HepG2 (cell line): Measurements from ENCODE around the gene KDM7A. TPM values are rescaled to one million over a fixed set of nuclear protein-coding genes. Genes with fewer than 3 reads are reported as not detected.

ENCODE experiments used
- ATAC-seq: fragments of 200-7000 bp; cut with Tn5 transposase; 3 replicates; pipeline ENCODE4 v1.9.1; 2020; ENCODE audit warnings: mild to moderate bottlenecking, moderate library complexity
- BruUV-seq: library from RNA; stranded (reverse); fragments of 400-500 nt; replicated peaks from 2 replicates; lab custom pipeline; 2021; lab: Mats Ljungman, UMichigan
- CTCF ChIA-PET: fragments of 300-600 bp; formaldehyde crosslinking; extraction: SDS; loops from one replicate; lab custom pipeline; 2021; ENCODE audit warnings: low total read pairs, inconsistent platforms, low intra/inter-chr PET ratio; lab: Yijun Ruan, JAX
- POLR2A ChIA-PET: fragments of 350-600 bp; sonication (Branson Sonifier 250); formaldehyde crosslinking; loops from one replicate; lab custom pipeline; 2020; ENCODE audit warnings: antibody characterized with exemption, inconsistent platforms; lab: Yijun Ruan, JAX
- DNase-seq: peaks from one replicate; pipeline ENCODE4 v3.0.0-alpha.2; 2015; ENCODE audit warnings: low spot score
- FAIRE-seq: peaks from 3 replicates; lab custom pipeline; 2011; peaks lifted over from hg19 to GRCh38; lab: Jason Lieb, UNC
- H2AFZ ChIP-seq: one replicate; pipeline ENCODE4 v1.6.1; 2011; ENCODE audit warnings: low read length, inconsistent platforms
- H3K27ac ChIP-seq: fragments of 300-600 bp; 3 replicates; pipeline ENCODE4 v1.8.0; 2011; ENCODE audit warnings: mixed run types, mild to moderate bottlenecking, mixed read lengths, low read length, inconsistent platforms; ENCODE audit not compliant: insufficient read depth; ENCODE audit errors: extremely low read length
- H3K27me3 ChIP-seq, 2 experiments: fragments of 200-600 bp in 1 of 2; 2 replicates in 1 of 2; 3 replicates in 1 of 2; pipeline versions ENCODE4 v1.6.0 to v1.8.0; 2011; ENCODE audit warnings: low read length in 2 of 2, mild to moderate bottlenecking in 2 of 2, moderate library complexity in 2 of 2, inconsistent platforms in 1 of 2; ENCODE audit not compliant: insufficient read depth in 2 of 2, control insufficient read depth in 1 of 2
- H3K36me3 ChIP-seq, 2 experiments: fragments of 200-600 bp in 1 of 2; replicated peaks in 1 of 2; 2 replicates in 1 of 2; 3 replicates in 1 of 2; pipeline versions ENCODE4 v1.5.1 to v1.8.0; 2011; ENCODE audit warnings: low read length in 2 of 2, inconsistent platforms in 1 of 2; ENCODE audit not compliant: insufficient read depth in 2 of 2, control insufficient read depth in 1 of 2
- H3K4me1 ChIP-seq: 2 replicates; pipeline ENCODE4 v1.5.1; 2012; ENCODE audit warnings: low read length, inconsistent platforms; ENCODE audit not compliant: insufficient read depth
- H3K4me2 ChIP-seq: 2 replicates; pipeline ENCODE4 v1.6.0; 2011; ENCODE audit warnings: low read depth, low read length, inconsistent platforms
- H3K4me3 ChIP-seq, 3 experiments: fragments of 200-600 bp in 1 of 3; sonication (generic), shearing (Covaris generic) in 1 of 3; replicated peaks in 1 of 3; 2 replicates each; pipeline ENCODE4 v1.5.1; 2011 to 2016; ENCODE audit warnings: low read length in 3 of 3, inconsistent platforms in 2 of 3, low read depth in 2 of 3, mild to moderate bottlenecking in 2 of 3, control low read depth in 1 of 3, mixed read lengths in 1 of 3; ENCODE audit not compliant: insufficient read depth in 1 of 3
- H3K79me2 ChIP-seq: one replicate; pipeline ENCODE4 v1.6.1; 2011; ENCODE audit warnings: low read length, inconsistent platforms; ENCODE audit not compliant: insufficient read depth
- H3K9ac ChIP-seq: 2 replicates; pipeline ENCODE4 v1.6.0; 2011; ENCODE audit warnings: mild to moderate bottlenecking, low read depth, low read length, inconsistent platforms; ENCODE audit not compliant: insufficient read depth
- H3K9me3 ChIP-seq: 2 replicates; pipeline ENCODE4 v1.5.1; 2012; ENCODE audit warnings: mild to moderate bottlenecking, low read length
- H4K20me1 ChIP-seq: 2 replicates; pipeline ENCODE4 v1.6.0; 2011; ENCODE audit warnings: inconsistent platforms, mild to moderate bottlenecking, low read length, moderate library complexity; ENCODE audit not compliant: insufficient read depth
- NCOA5 ChIP-seq: sonication (generic); formaldehyde crosslinking; IDR thresholded peaks from 2 replicates; pipeline ENCODE4 v1.4.0; 2020; ENCODE audit warnings: missing genetic modification reagents
- NFATC3 ChIP-seq: sonication (generic); formaldehyde crosslinking; IDR thresholded peaks from 2 replicates; pipeline ENCODE4 v1.5.1; 2020; ENCODE audit warnings: mild to moderate bottlenecking, missing genetic modification reagents
- NFYB ChIP-seq: sonication (generic); formaldehyde crosslinking; IDR thresholded peaks from 2 replicates; pipeline ENCODE4 v1.4.0; 2020; ENCODE audit warnings: missing genetic modification reagents
- RBFOX2 ChIP-seq: fragments of 200-400 bp; formaldehyde crosslinking; IDR thresholded peaks from 2 replicates; pipeline ENCODE4 v1.6.1; 2017; ENCODE audit warnings: low read depth, mild to moderate bottlenecking, low read length
- SMAD1 ChIP-seq: sonication (generic); formaldehyde crosslinking; IDR thresholded peaks from 2 replicates; pipeline ENCODE4 v1.4.0; 2020; ENCODE audit warnings: missing genetic modification reagents, low read depth, mild to moderate bottlenecking, borderline replicate concordance
- SNAI1 ChIP-seq: sonication (generic); formaldehyde crosslinking; IDR thresholded peaks from 2 replicates; pipeline ENCODE4 v1.5.0; 2020; ENCODE audit warnings: mild to moderate bottlenecking, missing genetic modification reagents, borderline replicate concordance
- ZC3H4 ChIP-seq: sonication (generic); formaldehyde crosslinking; IDR thresholded peaks from 2 replicates; pipeline ENCODE4 v1.4.0; 2020; ENCODE audit warnings: missing genetic modification reagents, borderline replicate concordance
- ZNF891 ChIP-seq: sonication (generic); formaldehyde crosslinking; IDR thresholded peaks from 2 replicates; pipeline ENCODE4 v1.5.0; 2020; ENCODE audit warnings: mild to moderate bottlenecking, missing genetic modification reagents
- WGBS: methylation state at CpG from one replicate; pipeline ENCODE4 v1.1.6; 2017; ENCODE audit warnings: low lambda C conversion rate; 5-methylcytosine and 5-hydroxymethylcytosine counted together
- in situ Hi-C: cut with HindIII; loops from 2 replicates; pipeline ENCODE4 v1.10.0; 2017; ENCODE audit warnings: low pct_unique_long_range_greater_than_20kb; ENCODE audit not compliant: extremely low pct_ligation_motif_present
- intact Hi-C: fragments of 100-400 bp; cut with micrococcal nuclease; formaldehyde crosslinking; loops from one replicate; pipeline ENCODE4 v1.10.0; 2022; ENCODE audit not compliant: unreplicated experiment
- polyA plus RNA-seq, 8 experiments: library from polyadenylated mRNA; depleted of rRNA in 3 of 8; stranded (reverse) in 7 of 8; unstranded in 1 of 8; fragments of >200 nt; fragmentation: Illumina TruSeq in 4 of 8; extraction: Trizol in 4 of 8; gene quantifications; 2 replicates each; pipeline versions ENCODE4 v1.2.1 to v1.2.3, GENCODE V29; 2011 to 2016; ENCODE audit warnings: low read depth in 4 of 8, missing spikeins in 1 of 8, mixed read lengths in 1 of 8; ENCODE audit not compliant: insufficient read depth in 1 of 8
- total RNA-seq, 5 experiments: library from RNA; depleted of rRNA; stranded (reverse); fragments of >200 nt; fragmentation: Illumina TruSeq; extraction: Trizol; gene quantifications; 2 replicates each; pipeline ENCODE4 v1.2.3, GENCODE V29; 2016; ENCODE audit warnings: low read depth in 1 of 5
- TF ChIP-seq, protein P1 (sequence below): sonication (generic); formaldehyde crosslinking; IDR thresholded peaks from 2 replicates; pipeline ENCODE4 v1.4.0; 2020; ENCODE audit warnings: missing genetic modification reagents

The KDM7A gene
- total and polyA plus RNA-seq, 2 of the 13 experiments (the other 11 are each of a cell fraction or from before 2014, with no cell fraction given), result 10.8 to 16.8 TPM

- TF ChIP-seq, protein P1, sequence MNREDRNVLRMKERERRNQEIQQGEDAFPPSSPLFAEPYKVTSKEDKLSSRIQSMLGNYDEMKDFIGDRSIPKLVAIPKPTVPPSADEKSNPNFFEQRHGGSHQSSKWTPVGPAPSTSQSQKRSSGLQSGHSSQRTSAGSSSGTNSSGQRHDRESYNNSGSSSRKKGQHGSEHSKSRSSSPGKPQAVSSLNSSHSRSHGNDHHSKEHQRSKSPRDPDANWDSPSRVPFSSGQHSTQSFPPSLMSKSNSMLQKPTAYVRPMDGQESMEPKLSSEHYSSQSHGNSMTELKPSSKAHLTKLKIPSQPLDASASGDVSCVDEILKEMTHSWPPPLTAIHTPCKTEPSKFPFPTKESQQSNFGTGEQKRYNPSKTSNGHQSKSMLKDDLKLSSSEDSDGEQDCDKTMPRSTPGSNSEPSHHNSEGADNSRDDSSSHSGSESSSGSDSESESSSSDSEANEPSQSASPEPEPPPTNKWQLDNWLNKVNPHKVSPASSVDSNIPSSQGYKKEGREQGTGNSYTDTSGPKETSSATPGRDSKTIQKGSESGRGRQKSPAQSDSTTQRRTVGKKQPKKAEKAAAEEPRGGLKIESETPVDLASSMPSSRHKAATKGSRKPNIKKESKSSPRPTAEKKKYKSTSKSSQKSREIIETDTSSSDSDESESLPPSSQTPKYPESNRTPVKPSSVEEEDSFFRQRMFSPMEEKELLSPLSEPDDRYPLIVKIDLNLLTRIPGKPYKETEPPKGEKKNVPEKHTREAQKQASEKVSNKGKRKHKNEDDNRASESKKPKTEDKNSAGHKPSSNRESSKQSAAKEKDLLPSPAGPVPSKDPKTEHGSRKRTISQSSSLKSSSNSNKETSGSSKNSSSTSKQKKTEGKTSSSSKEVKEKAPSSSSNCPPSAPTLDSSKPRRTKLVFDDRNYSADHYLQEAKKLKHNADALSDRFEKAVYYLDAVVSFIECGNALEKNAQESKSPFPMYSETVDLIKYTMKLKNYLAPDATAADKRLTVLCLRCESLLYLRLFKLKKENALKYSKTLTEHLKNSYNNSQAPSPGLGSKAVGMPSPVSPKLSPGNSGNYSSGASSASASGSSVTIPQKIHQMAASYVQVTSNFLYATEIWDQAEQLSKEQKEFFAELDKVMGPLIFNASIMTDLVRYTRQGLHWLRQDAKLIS, result no peak
- TF ChIP-seq SNAI1, result no peak
- TF ChIP-seq NCOA5, result no peak
- TF ChIP-seq NFATC3 (CRISPR knock-in tag), result no peak
- TF ChIP-seq NFYB, result no peak
- TF ChIP-seq SMAD1, result no peak
- TF ChIP-seq ZNF891 (CRISPR knock-in tag), result 0 out of 2 replicates have a peak, but pooled peaks have one; percentile 24
These were observed 1.3 kb downstream of the KDM7A start (continued) for GRCh38 chr7:140175221-140176121.

DNA sequence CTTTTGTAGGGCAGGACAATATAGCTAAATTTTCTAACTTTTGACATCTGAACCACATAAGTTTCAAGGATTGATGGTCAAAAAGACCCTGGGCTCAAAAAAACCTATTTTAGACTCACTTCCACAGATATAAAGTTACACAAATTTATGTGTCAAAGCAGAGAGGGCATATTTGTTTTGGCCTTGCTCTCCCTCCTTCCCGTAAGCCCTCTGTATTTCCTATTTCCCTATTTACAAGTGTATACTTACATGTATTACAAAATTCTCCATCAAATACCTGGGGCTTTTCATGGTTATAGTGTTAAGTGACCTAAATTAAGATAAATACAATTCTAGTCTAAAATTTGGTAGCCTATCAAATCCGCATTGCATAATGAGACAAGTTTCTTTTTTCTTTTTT lies 2.6 kb downstream of the KDM7A start:
- H2AFZ ChIP-seq, result no peak overlapping the region
- peaks cover 80% of the 10 kb centered on the region for H3K79me2 ChIP-seq
- BruUV-seq, result no TSS peak
- 79% methylated on average over 2 of the region's 2 CpGs for WGBS
- ATAC-seq (no peak), FAIRE-seq (no peak), DNase-seq (no peak)
- TF ChIP-seq RBFOX2 (peak; percentile 46; the same call in 1 of the 2 replicates), ZC3H4 (no peak)
- intact Hi-C loops, result no loop called here
- peaks cover 68% of the 10 kb centered on the region for H3K4me1 ChIP-seq
- peaks cover 55% of the 10 kb centered on the region for H4K20me1 ChIP-seq
- in situ Hi-C loops, result loop anchor here (10.0 kb wide), 1 partner anchor 131 kb away; no protein-coding TSS in a partner anchor
- no peak overlapping the region for H3K27ac ChIP-seq
- H3K9ac ChIP-seq, result no peak overlapping the region
- ChIA-PET POLR2A (no interaction called here), CTCF (interaction anchor here (1.8 to 2.5 kb wide), 2 partner anchors 130 to 152 kb away, joined by 8 to 29 read pairs; no protein-coding TSS in a partner anchor)
- H3K27me3 ChIP-seq, result no peaks in the 10 kb centered on the region
- H3K4me3 ChIP-seq, result peak overlapping the region; percentile 80 to 93 (median 92); a peak in 5 of 6 replicates
- peaks cover 1 to 14% of the 10 kb centered on the region in 2 experiments; a peak in 1 of 5 replicates for H3K36me3 ChIP-seq
- H3K9me3 ChIP-seq, result peaks cover 3% of the 10 kb centered on the region; the same call in 1 of the 2 replicates
- H3K4me2 ChIP-seq, result peak overlapping the region; percentile 73
